Measurements from ENCODE around the gene PLEKHA1. TPM values are rescaled to one million over a fixed set of nuclear protein-coding genes. Genes with fewer than 3 reads are reported as not detected.
A peak's percentile ranks its signal among the peaks of the same experiment; 100 is the strongest.

Gene PLEKHA1
- total and polyA plus RNA-seq, 2 of the 4 experiments (the other 2 are of a cell fraction) = 7.2 to 9.5 TPM

GRCh38 chr10:122374859-122375678 is 561 bp downstream of the PLEKHA1 start:
- TF ChIP-seq CHD1 (IDR thresholded peaks at IDR 0.05; ENCODE audit: low read depth, low read length) (no peak), MXI1 (IDR thresholded peaks at IDR 0.05; ENCODE audit: borderline replicate concordance, low read depth, low read length) (0 out of 2 replicates have a peak, but pooled peaks have one; percentile 13), MAZ (IDR thresholded peaks at IDR 0.05; ENCODE audit: borderline replicate concordance, low read depth, low read length) (peak; percentile 28; the same call in 1 of the 2 replicates), CTCF (conservative IDR thresholded peaks at IDR 0.05; ENCODE audit: low read depth, low read length) (no peak), MAFK (IDR thresholded peaks at IDR 0.05; ENCODE audit: low read depth, low read length) (no peak), RFX5 (IDR thresholded peaks at IDR 0.05; ENCODE audit: low read depth, low read length) (no peak), ELK1 (IDR thresholded peaks at IDR 0.05; ENCODE audit: borderline replicate concordance, low read depth, low read length) (no peak)
- no peaks in the 10 kb centered on the region for H4K20me1 ChIP-seq (ENCODE audit: insufficient read depth, low read length)
- H4K5ac ChIP-seq (ENCODE audit: low read depth, low read length) = peak overlapping the region; percentile 70
- H4K91ac ChIP-seq (ENCODE audit: insufficient read depth, low read depth, low read length) = peak overlapping the region; percentile 13; the same call in 1 of the 2 replicates
- H3K9me3 ChIP-seq (ENCODE audit: control insufficient read depth, insufficient read depth, low read length) = no peaks in the 10 kb centered on the region
- CTCF ChIA-PET = interaction anchor here (0.6 kb wide), 1 partner anchor 94 kb away, joined by 3 read pairs; no protein-coding TSS in a partner anchor
- no peak overlapping the region for H3K14ac ChIP-seq (replicated peaks; ENCODE audit: low read depth, low read length)
- BruUV-seq (replicated peaks) = no TSS peak
- DNase-seq (peak; percentile 47), ATAC-seq (ENCODE audit: low read depth) (peak; percentile 47)
- peak overlapping the region; percentile 52; the same call in 1 of the 2 replicates for H3K4ac ChIP-seq (ENCODE audit: low read depth, low read length)
- peak overlapping the region; percentile 51 for H3K27ac ChIP-seq (ENCODE audit: insufficient read depth, low read length)
- H3K9me1 ChIP-seq (ENCODE audit: insufficient read depth, low read length) = 0 out of 2 replicates have a peak, but pooled peaks cover 3% of the 10 kb centered on the region
- H2BK20ac ChIP-seq (ENCODE audit: low read depth, low read length) = no peak overlapping the region
- H3K27me3 ChIP-seq (ENCODE audit: control insufficient read depth, insufficient read depth, low read length) = no peaks in the 10 kb centered on the region; the same call in 1 of the 2 replicates
- H3K18ac ChIP-seq (ENCODE audit: low read depth, low read length) = no peak overlapping the region
- no peak overlapping the region for H3K56ac ChIP-seq (ENCODE audit: extremely low read depth, insufficient read depth, low read length)
- intact Hi-C loops (cut with micrococcal nuclease) = loop anchor here (5.0 kb wide), 2 partner anchors 47 to 73 kb away; no protein-coding TSS in a partner anchor
- peak overlapping the region; percentile 66 for H2AK9ac ChIP-seq (replicated peaks; ENCODE audit: low read depth, low read length, poor library complexity)
- H3K4me2 ChIP-seq (ENCODE audit: low read depth, low read length) = peak overlapping the region; percentile 75
- H3K9ac ChIP-seq (ENCODE audit: low read depth, low read length) = peak overlapping the region; percentile 75
- H2AFZ ChIP-seq (replicated peaks; ENCODE audit: low read length, poor library complexity) = peak overlapping the region; percentile 94
- dilution Hi-C loops (cut with HindIII; ENCODE audit: low sequenced_read_pairs, unreplicated experiment) = no loop called here
- H3K4me3 ChIP-seq (ENCODE audit: insufficient read depth, low read depth, low read length) = peak overlapping the region; percentile 100
- in situ Hi-C loops (cut with MboI; ENCODE audit: low sequenced_read_pairs) = no loop called here
- H3K4me1 ChIP-seq (ENCODE audit: control insufficient read depth, insufficient read depth, low read length) = no peaks in the 10 kb centered on the region
- POLR2A ChIA-PET (ENCODE audit: unreplicated experiment) = no interaction called here
- H3K23ac ChIP-seq (ENCODE audit: low read depth, low read length) = peak overlapping the region; percentile 66; the same call in 1 of the 2 replicates
- WGBS, 2 experiments (ENCODE audit: extremely low coverage in 2 of 2, insufficient read length in 1 of 2) = 0% methylated on average over 33 of the region's 89 CpGs; no CpG with 5 or more reads in 1 of the 2 experiments
- no peak overlapping the region for H2BK15ac ChIP-seq (ENCODE audit: low read depth, low read length)
- H3K36me3 ChIP-seq (ENCODE audit: control insufficient read depth, insufficient read depth, low read length) = no peaks in the 10 kb centered on the region
- peak overlapping the region; percentile 59 for H2BK120ac ChIP-seq (ENCODE audit: low read depth, low read length)
- peak overlapping the region; percentile 10; the same call in 1 of the 2 replicates for H2AK5ac ChIP-seq (ENCODE audit: low read depth, low read length)
- H4K8ac ChIP-seq (ENCODE audit: low read depth in 2 of 2, low read length in 2 of 2) = peak overlapping the region in 1 of 2 experiments; percentile 49; a peak in 1 of 4 replicates
- H2BK5ac ChIP-seq (ENCODE audit: low read depth, low read length, poor library complexity, severe bottlenecking) = peak overlapping the region; percentile 11
- peaks cover 5 to 17% of the 10 kb centered on the region in 2 experiments; a peak in 3 of 4 replicates for H3K79me1 ChIP-seq (ENCODE audit: low read depth in 1 of 2, low read length in 2 of 2)
